Right atrium auricular region (tissue), 2 donors: ENCODE measurements around the gene GALR3. TPM values are rescaled to one million over a fixed set of nuclear protein-coding genes. Genes with fewer than 3 reads are reported as not detected.

Source experiments
- DNase-seq: peaks from one replicate; pipeline ENCODE4 v3.0.0-alpha.2; 2019; ENCODE audit warnings: low spot score
- H3K27ac ChIP-seq, 2 donors: fragments of 200-600 bp; sonication (generic); 1 replicate in 1 of 2; 2 replicates in 1 of 2; pipeline ENCODE4 v1.5.1; 2016 to 2019
- H3K27me3 ChIP-seq, 2 donors: fragments of 200-600 bp; sonication (generic); one replicate each; pipeline versions ENCODE4 v1.5.1 to v1.6.0; 2017 to 2019
- H3K36me3 ChIP-seq: fragments of 200-600 bp; sonication (generic); one replicate; pipeline ENCODE4 v1.5.1; 2016
- H3K4me1 ChIP-seq, 2 donors: fragments of 200-600 bp; sonication (generic); one replicate each; pipeline versions ENCODE4 v1.5.1 to v1.6.0; 2017 to 2019
- H3K4me3 ChIP-seq, 2 donors: fragments of 200-600 bp; sonication (generic); 1 replicate in 1 of 2; 2 replicates in 1 of 2; pipeline ENCODE4 v1.5.1; 2017 to 2019; ENCODE audit warnings: mild to moderate bottlenecking in 1 of 2, moderate library complexity in 1 of 2
- H3K9me3 ChIP-seq, 2 donors: fragments of 200-600 bp; sonication (generic); one replicate each; pipeline ENCODE4 v1.5.1; 2019
- CTCF ChIP-seq, 2 donors: fragments of 200-600 bp; sonication (generic); IDR thresholded peaks; one replicate each; pipeline ENCODE4 v1.5.1; 2019; ENCODE audit warnings: antibody characterized with exemption in 2 of 2
- total RNA-seq, 2 donors: library from RNA; depleted of rRNA; stranded (reverse); fragments of >200 nt; gene quantifications; one replicate each; pipeline ENCODE4 v1.1.0, GENCODE V29; 2016

GALR3 gene
- total RNA-seq, 2 donors from 2014 or later = not detected

GRCh38 chr22:37850801-37851200, 27.6 kb downstream of the GALR3 start:
- Histone ChIP-seq H3K27me3 (no peaks in the 10 kb centered on the region), H3K36me3 (peaks cover 37% of the 10 kb centered on the region), H3K4me1 (peaks cover 0 to 35% of the 10 kb centered on the region in 2 donors), H3K27ac (no peak overlapping the region), H3K4me3 (no peak overlapping the region), H3K9me3 (no peaks in the 10 kb centered on the region)
- no peak for DNase-seq
- no peak for TF ChIP-seq CTCF (IDR thresholded peaks at IDR 0.05)

- no peak for DNase-seq
- no peak for TF ChIP-seq CTCF (IDR thresholded peaks at IDR 0.05)
- peaks cover 0 to 35% of the 10 kb centered on the region in 2 donors for H3K4me1 ChIP-seq
- no peak overlapping the region for H3K4me3 ChIP-seq
- H3K27me3 ChIP-seq = no peaks in the 10 kb centered on the region
- H3K27ac ChIP-seq = no peak overlapping the region
- peaks cover 53% of the 10 kb centered on the region for H3K36me3 ChIP-seq
- no peaks in the 10 kb centered on the region for H3K9me3 ChIP-seq
Measured at GRCh38 chr22:37852418-37852817, 29.2 kb downstream of the GALR3 start.

- no peak for DNase-seq
- Histone ChIP-seq H3K4me3 (no peak overlapping the region), H3K4me1 (peaks cover 0 to 19% of the 10 kb centered on the region in 2 donors), H3K27me3 (no peaks in the 10 kb centered on the region), H3K27ac (no peak overlapping the region), H3K36me3 (peaks cover 76% of the 10 kb centered on the region), H3K9me3 (no peaks in the 10 kb centered on the region)
- no peak for TF ChIP-seq CTCF (IDR thresholded peaks at IDR 0.05)
Measured at GRCh38 chr22:37854946-37855345, 31.8 kb downstream of the GALR3 start.

GRCh38 chr22:37855462-37855861, 32.3 kb downstream of the GALR3 start:
- no peaks in the 10 kb centered on the region for H3K27me3 ChIP-seq
- H3K4me3 ChIP-seq = no peak overlapping the region
- peaks cover 82% of the 10 kb centered on the region for H3K36me3 ChIP-seq
- H3K4me1 ChIP-seq = peaks cover 0 to 14% of the 10 kb centered on the region in 2 donors
- no peak overlapping the region for H3K27ac ChIP-seq
- DNase-seq = no peak
- TF ChIP-seq CTCF (IDR thresholded peaks at IDR 0.05) = no peak
- H3K9me3 ChIP-seq = no peaks in the 10 kb centered on the region

GRCh38 chr22:37860796-37861421, 37.7 kb downstream of the GALR3 start:
- DNase-seq = no peak
- Histone ChIP-seq H3K4me1 (peaks cover 0 to 12% of the 10 kb centered on the region in 2 donors), H3K27ac (no peak overlapping the region), H3K36me3 (peaks cover 95% of the 10 kb centered on the region), H3K9me3 (no peaks in the 10 kb centered on the region), H3K4me3 (no peak overlapping the region), H3K27me3 (no peaks in the 10 kb centered on the region)
- TF ChIP-seq CTCF (IDR thresholded peaks at IDR 0.05) = no peak
